ENCODE results near the gene ZNF728.
A peak's percentile ranks its signal among the peaks of the same experiment; 100 is the strongest.
"Not testable (repeated sequence)": the region's sequence is repeated elsewhere in the genome, so short reads cannot be mapped to it uniquely, and the experiment has no call there.

ZNF728 gene

GRCh38 chr19:23002690-23003422, at the start of gene ZNF728:
Gene ZNF728, minus strand, starts transcription at chr19:23003176. Its CDS starts 146 bp downstream, at chr19:23003030.
- DNase-seq = no peak

GRCh38 chr19:23052349-23052748, 49.4 kb upstream of the ZNF728 start:
- no peak for DNase-seq

- DNase-seq = no peak
Measured at GRCh38 chr19:23049256-23049655, 46.3 kb upstream of the ZNF728 start.

- no peak for DNase-seq
Measured at GRCh38 chr19:23046743-23047142, 43.8 kb upstream of the ZNF728 start.

- no peak for DNase-seq
Measured at GRCh38 chr19:23033721-23034120, 30.7 kb upstream of the ZNF728 start.

- no peak for DNase-seq
Measured at GRCh38 chr19:23015660-23016059, 12.7 kb upstream of the ZNF728 start.

- DNase-seq = not testable (repeated sequence)
Measured at GRCh38 chr19:22994957-22995356, 8.0 kb downstream of the ZNF728 start.

- no peak for DNase-seq
Measured at GRCh38 chr19:22976248-22976647, 26.7 kb downstream of the ZNF728 start.

- not testable (repeated sequence) for DNase-seq
Measured at GRCh38 chr19:22975546-22976136, 27.3 kb downstream of the ZNF728 start.

GRCh38 chr19:22945560-22945959, 57.4 kb downstream of the ZNF728 start:
- peak; percentile 6 for DNase-seq

GRCh38 chr19:22935151-22935550, 67.8 kb downstream of the ZNF728 start:
- DNase-seq = no peak

GRCh38 chr19:22927576-22927975, 75.4 kb downstream of the ZNF728 start:
- DNase-seq = not testable (repeated sequence)

GRCh38 chr19:22925181-22925580, 77.8 kb downstream of the ZNF728 start:
- not testable (repeated sequence) for DNase-seq

All from eye (tissue), 1 donor.